ENCODE measurements around the gene DOCK11.
A peak's percentile ranks its signal among the peaks of the same experiment; 100 is the strongest.

Gene DOCK11

GRCh38 chrX:118623062-118623461, 127.4 kb downstream of the DOCK11 start:
- no peak for TF ChIP-seq CTCF (conservative IDR thresholded peaks at IDR 0.05; ENCODE audit: low read depth, low read length)
- no peak overlapping the region for H3K4me3 ChIP-seq (ENCODE audit: low read depth, low read length)
- DNase-seq (ENCODE audit: low read depth): no peak

- no peak overlapping the region for H3K4me3 ChIP-seq (ENCODE audit: low read depth, low read length)
- no peak for DNase-seq (ENCODE audit: low read depth)
- TF ChIP-seq CTCF (conservative IDR thresholded peaks at IDR 0.05; ENCODE audit: low read depth, low read length): no peak
Measured at GRCh38 chrX:118626346-118626745, 130.7 kb downstream of the DOCK11 start.

- no peak overlapping the region for H3K4me3 ChIP-seq (ENCODE audit: low read depth, low read length)
- peak; percentile 22 for DNase-seq (ENCODE audit: low read depth)
- TF ChIP-seq CTCF (conservative IDR thresholded peaks at IDR 0.05; ENCODE audit: low read depth, low read length): peak; percentile 51
Measured at GRCh38 chrX:118627084-118627758, 131.6 kb downstream of the DOCK11 start.

GRCh38 chrX:118630848-118631247, 135.2 kb downstream of the DOCK11 start:
- no peak overlapping the region for H3K4me3 ChIP-seq (ENCODE audit: low read depth, low read length)
- DNase-seq (ENCODE audit: low read depth): no peak
- TF ChIP-seq CTCF (conservative IDR thresholded peaks at IDR 0.05; ENCODE audit: low read depth, low read length): no peak

- no peak for DNase-seq (ENCODE audit: low read depth)
- TF ChIP-seq CTCF (conservative IDR thresholded peaks at IDR 0.05; ENCODE audit: low read depth, low read length): no peak
- no peak overlapping the region for H3K4me3 ChIP-seq (ENCODE audit: low read depth, low read length)
Measured at GRCh38 chrX:118631586-118631985, 136.0 kb downstream of the DOCK11 start.

GRCh38 chrX:118632862-118633261, 137.2 kb downstream of the DOCK11 start:
- TF ChIP-seq CTCF (conservative IDR thresholded peaks at IDR 0.05; ENCODE audit: low read depth, low read length): no peak
- no peak for DNase-seq (ENCODE audit: low read depth)
- no peak overlapping the region for H3K4me3 ChIP-seq (ENCODE audit: low read depth, low read length)

GRCh38 chrX:118633530-118633929, 137.9 kb downstream of the DOCK11 start:
- H3K4me3 ChIP-seq (ENCODE audit: low read depth, low read length): no peak overlapping the region
- no peak for TF ChIP-seq CTCF (conservative IDR thresholded peaks at IDR 0.05; ENCODE audit: low read depth, low read length)
- no peak for DNase-seq (ENCODE audit: low read depth)

All from choroid plexus epithelial cell (primary cell).